ENCODE results near the gene MYH10.

DNA sequence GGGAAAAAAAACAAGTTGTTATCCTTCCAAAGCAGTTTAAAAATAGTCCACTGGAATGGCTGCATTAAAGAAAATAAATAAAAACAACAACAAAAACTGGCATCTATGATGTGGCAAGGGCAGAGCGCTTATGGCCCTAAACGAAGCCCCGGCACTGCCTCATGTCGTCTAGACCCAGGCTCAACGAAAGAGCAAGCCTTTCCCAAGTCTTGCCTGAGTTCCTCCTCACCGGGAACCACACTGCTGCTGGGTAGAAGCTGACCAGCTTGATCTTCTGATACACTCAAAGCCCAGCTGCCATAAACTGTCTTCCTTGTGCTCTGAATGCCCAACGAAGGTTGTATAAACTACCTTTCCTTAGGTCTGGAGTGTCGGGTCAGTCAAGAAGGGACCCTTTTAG, 157.9 kb downstream of the MYH10 start:
- TF ChIP-seq, protein P1, sequence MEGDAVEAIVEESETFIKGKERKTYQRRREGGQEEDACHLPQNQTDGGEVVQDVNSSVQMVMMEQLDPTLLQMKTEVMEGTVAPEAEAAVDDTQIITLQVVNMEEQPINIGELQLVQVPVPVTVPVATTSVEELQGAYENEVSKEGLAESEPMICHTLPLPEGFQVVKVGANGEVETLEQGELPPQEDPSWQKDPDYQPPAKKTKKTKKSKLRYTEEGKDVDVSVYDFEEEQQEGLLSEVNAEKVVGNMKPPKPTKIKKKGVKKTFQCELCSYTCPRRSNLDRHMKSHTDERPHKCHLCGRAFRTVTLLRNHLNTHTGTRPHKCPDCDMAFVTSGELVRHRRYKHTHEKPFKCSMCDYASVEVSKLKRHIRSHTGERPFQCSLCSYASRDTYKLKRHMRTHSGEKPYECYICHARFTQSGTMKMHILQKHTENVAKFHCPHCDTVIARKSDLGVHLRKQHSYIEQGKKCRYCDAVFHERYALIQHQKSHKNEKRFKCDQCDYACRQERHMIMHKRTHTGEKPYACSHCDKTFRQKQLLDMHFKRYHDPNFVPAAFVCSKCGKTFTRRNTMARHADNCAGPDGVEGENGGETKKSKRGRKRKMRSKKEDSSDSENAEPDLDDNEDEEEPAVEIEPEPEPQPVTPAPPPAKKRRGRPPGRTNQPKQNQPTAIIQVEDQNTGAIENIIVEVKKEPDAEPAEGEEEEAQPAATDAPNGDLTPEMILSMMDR (IDR thresholded peaks at IDR 0.05; ENCODE audit: poor library complexity): no peak
- no peak for TF ChIP-seq EZH2 (IDR thresholded peaks at IDR 0.05; ENCODE audit: borderline replicate concordance)
